HG03439 (cell line): Measurements from ENCODE around the gene NR2E1.

Source experiments
- ATAC-seq: cut with Tn5 transposase; IDR thresholded peaks from one replicate; pipeline ENCODE4 v1.9.1; 2021; ENCODE audit warnings: mild to moderate bottlenecking, moderate library complexity; ENCODE audit not compliant: unreplicated experiment

NR2E1 gene

GRCh38 chr6:108165714-108166663 lies at the start of gene NR2E1:
Gene NR2E1 (plus strand): TSS chr6:108166022. CDS start chr6:108166766, 744 bp downstream.
- ATAC-seq: no peak

- no peak for ATAC-seq
Observed at GRCh38 chr6:108116546-108117426, 49.0 kb upstream of the NR2E1 start.

DNA sequence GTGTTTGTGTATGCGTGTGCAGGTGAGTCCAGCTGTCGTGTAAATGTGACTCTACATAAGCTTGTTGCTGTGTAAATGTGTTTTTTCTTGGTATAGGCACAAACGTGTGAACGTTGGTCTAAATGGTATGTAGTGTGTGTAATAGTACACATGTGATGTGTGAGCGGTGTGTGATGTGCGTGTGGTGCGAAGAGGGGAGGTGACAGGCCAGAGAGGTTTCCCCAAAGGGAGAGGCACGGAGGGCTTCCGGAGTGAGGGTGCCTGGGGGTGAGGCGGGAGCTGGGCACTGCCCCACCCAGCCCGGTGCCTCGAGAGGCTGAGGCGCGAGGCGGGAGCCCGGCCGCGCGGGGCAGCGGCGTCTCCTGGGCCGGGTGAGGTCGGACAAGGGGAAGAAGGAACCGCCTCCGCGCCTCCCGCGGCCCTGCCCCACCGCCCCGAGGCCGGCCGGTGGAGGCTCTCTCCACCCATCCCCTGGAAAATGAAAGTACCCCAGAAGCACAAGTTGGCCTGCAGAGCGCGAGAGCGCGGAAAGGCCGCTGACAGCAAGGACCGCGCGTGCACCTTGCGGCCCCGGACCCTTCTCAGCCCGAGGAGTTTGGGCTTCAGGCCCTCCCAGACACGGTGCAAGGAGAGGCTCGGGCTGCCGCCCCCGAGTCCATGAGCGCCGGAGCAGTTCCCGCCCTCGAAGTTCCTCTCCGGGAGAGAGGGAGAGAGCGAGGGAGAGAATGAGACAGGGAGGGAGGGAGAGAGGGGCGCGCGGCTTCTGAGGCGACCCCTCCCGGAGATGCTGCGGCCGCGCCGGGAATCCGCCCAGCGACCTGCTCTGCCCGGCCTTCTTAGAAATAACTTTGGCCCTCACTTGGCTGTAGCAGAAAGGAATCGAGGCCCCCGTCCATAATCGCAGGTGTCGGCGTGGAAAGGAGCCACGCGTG lies 48.1 kb upstream of the NR2E1 start:
- no peak for ATAC-seq

DNA sequence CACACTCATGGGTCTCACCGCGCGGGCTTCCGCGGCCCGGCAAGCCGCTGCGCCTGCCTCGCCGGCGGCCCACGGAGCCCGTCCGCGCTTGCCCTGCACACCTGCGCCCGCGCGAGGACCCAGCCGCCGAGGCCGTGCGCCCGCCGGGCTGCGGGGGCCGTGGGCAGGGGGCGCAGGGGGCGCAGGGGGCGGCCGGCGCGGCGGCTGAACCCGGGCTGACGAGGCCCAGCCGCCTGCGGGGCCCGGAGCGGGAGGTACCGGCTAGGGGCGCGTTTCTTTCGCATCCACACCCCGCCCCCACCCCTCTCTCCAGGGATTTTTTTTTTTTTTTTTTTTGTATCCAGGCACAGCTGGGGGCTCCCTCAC lies 47.5 kb upstream of the NR2E1 start:
- no peak for ATAC-seq

GRCh38 chr6:108118810-108119768 lies 46.7 kb upstream of the NR2E1 start:
- ATAC-seq: no peak

DNA sequence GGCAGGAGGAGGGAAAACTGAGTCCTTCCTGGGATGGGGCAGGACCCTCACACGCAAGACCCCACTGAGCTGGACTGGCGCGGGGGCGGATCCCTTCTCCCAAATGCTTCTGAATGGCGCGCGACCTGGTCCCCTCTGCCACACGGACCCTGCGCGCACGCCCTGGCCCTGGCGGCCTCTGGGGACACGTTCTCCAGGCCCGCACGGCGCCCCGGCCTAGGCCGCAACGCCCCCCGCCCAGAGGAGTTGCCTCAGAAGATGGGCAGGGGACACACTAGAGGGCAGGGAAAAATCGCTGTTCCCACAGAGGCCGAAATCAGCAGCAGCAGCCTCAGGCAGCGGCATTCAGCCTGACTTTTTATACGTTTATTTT lies 46.1 kb upstream of the NR2E1 start:
- no peak for ATAC-seq

- no peak for ATAC-seq
Observed at GRCh38 chr6:108120311-108120710, 45.5 kb upstream of the NR2E1 start.

DNA sequence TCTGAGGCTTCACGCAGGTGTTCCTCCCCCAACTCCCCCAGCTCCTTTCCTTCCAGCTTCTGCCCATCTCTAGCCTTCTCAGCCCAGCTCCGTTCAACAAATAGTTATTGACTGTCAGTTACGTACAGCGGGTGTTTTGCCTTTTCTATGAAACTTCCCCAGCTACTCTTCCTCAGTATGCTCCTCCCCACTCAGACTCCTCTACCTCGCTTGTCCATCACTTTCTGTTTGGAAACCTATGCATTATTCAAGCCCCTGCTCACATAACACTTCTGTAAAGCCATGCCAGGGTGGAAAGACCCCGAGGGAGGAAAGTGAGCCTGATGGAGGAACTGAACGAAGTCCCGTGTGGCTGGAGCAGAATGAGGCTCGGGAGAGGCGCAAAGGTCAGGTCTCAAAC lies 44.2 kb upstream of the NR2E1 start:
- ATAC-seq: no peak

DNA sequence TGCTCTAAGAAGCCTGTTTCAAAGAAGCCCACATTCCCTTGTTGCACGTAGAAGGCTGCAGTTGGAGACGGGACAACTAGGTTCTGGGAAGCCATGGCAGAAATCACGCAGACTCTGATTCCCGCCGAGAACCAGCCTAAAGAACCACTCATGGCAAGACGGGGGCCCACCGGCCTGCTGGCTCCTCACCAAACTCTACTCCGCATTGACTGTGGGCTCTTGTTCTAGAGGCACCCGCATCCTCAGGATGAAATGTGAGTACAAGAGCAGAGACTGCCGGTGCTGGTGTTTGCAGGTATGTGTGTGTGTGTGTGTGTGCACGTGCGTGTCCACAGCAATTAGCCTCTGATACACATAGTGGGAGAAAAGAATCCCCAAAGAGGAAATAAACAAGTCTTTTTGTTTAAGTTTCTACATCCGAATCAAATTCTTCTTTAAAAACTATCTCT lies 42.3 kb upstream of the NR2E1 start:
- no peak for ATAC-seq

DNA sequence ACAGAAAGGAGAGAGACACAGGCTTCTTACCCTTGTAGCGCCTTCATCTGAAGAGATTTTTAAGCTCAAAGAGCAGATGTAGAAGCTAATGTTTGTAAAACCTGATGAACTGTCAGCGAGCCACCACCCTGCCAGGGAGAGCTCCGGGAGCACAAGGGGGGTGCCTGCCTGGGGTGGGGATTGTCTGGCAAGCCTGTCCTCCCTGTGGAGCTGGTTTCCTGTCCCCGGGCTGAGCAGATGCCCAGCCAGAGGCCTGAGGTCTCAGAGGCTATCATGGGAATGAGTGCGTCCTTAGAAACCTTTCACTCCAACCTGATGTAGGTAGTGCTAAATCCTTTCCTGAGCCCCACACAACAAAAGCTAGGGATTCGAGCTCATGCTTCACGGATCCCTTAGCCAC lies 41.9 kb upstream of the NR2E1 start:
- no peak for ATAC-seq

DNA sequence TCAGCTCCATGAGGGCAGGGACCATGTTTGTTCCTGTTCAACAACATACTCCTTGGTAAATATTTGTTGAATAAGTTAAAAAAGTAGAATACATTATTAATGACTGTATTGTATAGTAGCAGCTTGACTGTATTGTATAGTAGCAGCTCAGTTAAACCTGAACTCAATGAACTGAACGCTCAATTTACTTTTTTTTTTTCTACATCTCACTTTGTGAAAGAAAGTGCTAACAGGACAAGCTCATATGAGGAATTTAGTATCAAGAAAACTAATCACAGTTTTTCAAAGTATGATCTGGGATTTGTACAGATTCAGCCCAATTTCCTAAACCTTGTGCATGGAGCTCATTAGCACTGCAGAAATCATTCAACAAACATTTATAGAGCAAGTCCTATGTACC lies 38.8 kb upstream of the NR2E1 start:
- ATAC-seq: no peak

DNA sequence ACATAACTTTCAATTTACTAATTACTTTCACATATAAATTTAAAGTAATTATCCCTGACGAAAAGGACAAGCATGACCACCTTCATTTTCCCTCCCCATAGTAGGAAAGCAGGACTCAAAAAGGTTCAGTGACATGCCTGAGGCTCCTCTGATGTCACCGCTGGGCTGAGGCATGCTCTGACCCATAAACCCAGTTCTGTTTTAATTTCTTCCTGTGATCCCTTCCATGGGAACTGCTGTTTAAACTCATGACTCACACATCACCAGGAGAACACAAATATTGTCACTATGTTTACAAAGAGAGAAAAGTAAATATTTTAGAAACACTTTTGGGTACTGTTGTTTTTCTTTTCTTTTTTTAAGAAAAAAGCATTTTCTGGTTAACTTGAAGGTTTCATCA lies 38.0 kb upstream of the NR2E1 start:
- ATAC-seq: no peak

- no peak for ATAC-seq
Observed at GRCh38 chr6:108130262-108130661, 35.6 kb upstream of the NR2E1 start.

GRCh38 chr6:108132863-108133262 lies 33.0 kb upstream of the NR2E1 start:
- no peak for ATAC-seq

- peak; percentile 48 for ATAC-seq
Observed at GRCh38 chr6:108133594-108134179, 32.1 kb upstream of the NR2E1 start.

DNA sequence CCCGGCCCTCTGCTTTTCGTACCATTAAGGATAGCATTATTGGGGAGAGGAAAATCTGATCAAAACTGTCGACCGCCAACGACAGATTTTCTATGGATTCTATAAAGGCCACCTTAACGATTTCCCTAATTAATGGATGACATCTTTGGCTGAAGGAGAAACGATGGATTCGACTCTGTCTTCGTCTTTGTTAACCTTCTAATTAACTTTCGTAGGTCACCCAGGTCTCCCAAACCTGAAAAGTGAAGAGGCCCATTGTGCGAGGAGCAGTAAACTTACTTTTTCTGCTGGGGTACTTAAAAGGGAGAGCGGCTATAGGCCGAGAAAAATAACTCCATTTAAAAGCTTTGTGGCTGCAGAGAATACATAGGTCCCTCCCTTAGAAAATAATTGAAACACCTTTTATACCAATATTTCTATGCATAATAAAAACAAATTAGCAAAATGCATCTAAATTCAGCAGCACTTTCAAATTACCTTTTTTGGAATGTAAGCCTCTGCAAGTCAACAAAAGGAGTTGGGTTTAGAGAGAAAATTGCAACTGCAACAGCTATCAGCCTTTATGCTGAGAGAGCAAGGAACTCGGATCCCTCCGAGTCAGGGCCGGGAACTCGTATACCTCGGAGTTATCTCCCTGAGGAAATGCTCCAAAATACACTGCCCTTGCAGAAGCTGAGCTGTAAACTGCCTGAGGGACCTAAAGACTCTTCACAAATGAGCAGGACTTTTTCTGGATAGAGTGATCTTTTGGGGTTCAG lies 31.4 kb upstream of the NR2E1 start:
- no peak for ATAC-seq

- ATAC-seq: no peak
Observed at GRCh38 chr6:108142240-108142639, 23.6 kb upstream of the NR2E1 start.

DNA sequence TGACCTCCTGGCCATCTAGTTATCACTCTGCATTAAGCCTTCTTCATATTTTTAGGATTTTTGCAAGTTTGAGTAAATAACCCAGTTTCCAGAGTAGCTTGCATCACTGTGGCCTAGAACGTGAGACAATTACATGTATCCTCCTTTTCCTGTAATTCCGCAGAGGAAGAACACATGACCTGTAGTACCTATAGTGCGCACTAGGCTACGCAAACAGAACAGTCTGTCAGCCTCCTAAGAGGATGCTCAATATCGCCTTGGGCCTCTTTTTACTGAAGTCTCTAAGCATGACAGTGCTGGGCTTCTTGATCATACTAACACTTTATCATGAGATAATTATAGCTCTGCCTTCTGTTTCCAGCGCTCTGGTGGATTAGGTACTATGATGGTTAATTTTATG lies 20.2 kb upstream of the NR2E1 start:
- ATAC-seq: no peak
